ENCODE results near the gene NUAK1. TPM values are rescaled to one million over a fixed set of nuclear protein-coding genes. Genes with fewer than 3 reads are reported as not detected.
"Not testable (repeated sequence)": the region's sequence is repeated elsewhere in the genome, so short reads cannot be mapped to it uniquely, and the experiment has no call there.

Gene NUAK1
- total RNA-seq, 4 donors from 2014 or later: 18.9 to 34.5 (median 29.1) TPM

DNA sequence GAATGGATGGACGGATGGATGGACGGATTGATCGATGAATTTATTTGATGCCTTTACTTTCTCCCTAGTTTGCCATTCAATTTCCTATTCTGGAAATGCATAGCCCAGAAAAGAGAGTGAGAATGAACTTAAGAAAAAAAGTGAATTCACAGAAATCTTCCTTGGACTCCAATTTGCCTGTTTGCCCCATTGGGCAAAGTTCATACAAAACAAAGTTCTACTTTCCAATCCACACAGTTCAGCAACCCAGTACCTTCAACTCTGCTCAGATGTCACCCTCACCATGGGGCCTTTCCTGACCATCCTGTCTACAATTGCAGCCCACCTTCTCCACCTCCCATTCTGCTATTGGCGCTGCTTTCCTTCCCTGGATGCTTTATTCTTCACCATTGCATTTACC, 8.2 kb upstream of the NUAK1 start:
- in situ Hi-C loops (cut with MboI; ENCODE audit: low sequenced_read_pairs in 4 of 4): loop anchor here in 3 of 4 donors (25.0 kb wide), 2 partner anchors 335 to 735 kb away; no protein-coding TSS in a partner anchor
- peak overlapping the region; percentile 79 to 83 (median 80) for H3K27ac ChIP-seq
- intact Hi-C loops (cut with DNase I; ENCODE audit: low total_unique reads): loop anchor here (5.0 kb wide), 2 partner anchors 50 to 210 kb away; partner anchors contain the start of gene POLR3B

GRCh38 chr12:106145539-106146447, 7.0 kb upstream of the NUAK1 start:
- intact Hi-C loops (cut with DNase I; ENCODE audit: low total_unique reads): loop anchor here (5.0 kb wide), 2 partner anchors 52 to 212 kb away; partner anchors contain the start of gene POLR3B
- DNase-seq (peak; percentile 60 to 73), ATAC-seq (peak; percentile 86 to 89)
- in situ Hi-C loops (cut with MboI; ENCODE audit: low sequenced_read_pairs in 4 of 4): loop anchor here in 3 of 4 donors (25.0 kb wide), 2 partner anchors 333 to 733 kb away; no protein-coding TSS in a partner anchor
- no peak overlapping the region for H3K4me3 ChIP-seq
- TF ChIP-seq POLR2A (IDR thresholded peaks at IDR 0.05): peak; percentile 84 to 93
- TF ChIP-seq, protein P1, sequence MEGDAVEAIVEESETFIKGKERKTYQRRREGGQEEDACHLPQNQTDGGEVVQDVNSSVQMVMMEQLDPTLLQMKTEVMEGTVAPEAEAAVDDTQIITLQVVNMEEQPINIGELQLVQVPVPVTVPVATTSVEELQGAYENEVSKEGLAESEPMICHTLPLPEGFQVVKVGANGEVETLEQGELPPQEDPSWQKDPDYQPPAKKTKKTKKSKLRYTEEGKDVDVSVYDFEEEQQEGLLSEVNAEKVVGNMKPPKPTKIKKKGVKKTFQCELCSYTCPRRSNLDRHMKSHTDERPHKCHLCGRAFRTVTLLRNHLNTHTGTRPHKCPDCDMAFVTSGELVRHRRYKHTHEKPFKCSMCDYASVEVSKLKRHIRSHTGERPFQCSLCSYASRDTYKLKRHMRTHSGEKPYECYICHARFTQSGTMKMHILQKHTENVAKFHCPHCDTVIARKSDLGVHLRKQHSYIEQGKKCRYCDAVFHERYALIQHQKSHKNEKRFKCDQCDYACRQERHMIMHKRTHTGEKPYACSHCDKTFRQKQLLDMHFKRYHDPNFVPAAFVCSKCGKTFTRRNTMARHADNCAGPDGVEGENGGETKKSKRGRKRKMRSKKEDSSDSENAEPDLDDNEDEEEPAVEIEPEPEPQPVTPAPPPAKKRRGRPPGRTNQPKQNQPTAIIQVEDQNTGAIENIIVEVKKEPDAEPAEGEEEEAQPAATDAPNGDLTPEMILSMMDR (IDR thresholded peaks at IDR 0.05 in 4 of 5, conservative IDR thresholded peaks at IDR 0.05 in 1 of 5): no peak
- no peaks in the 10 kb centered on the region for H3K9me3 ChIP-seq
- H3K27ac ChIP-seq: peak overlapping the region; percentile 80 to 86 (median 82)
- no peaks in the 10 kb centered on the region for H3K36me3 ChIP-seq
- H3K27me3 ChIP-seq: no peaks in the 10 kb centered on the region
- H3K4me1 ChIP-seq: peaks cover 68 to 74% of the 10 kb centered on the region in 2 donors

More for the DNA sequence above, 8.2 kb upstream of the NUAK1 start:
- peaks cover 56 to 64% of the 10 kb centered on the region in 2 donors for H3K4me1 ChIP-seq
- no peak overlapping the region for H3K4me3 ChIP-seq
- no peak for ATAC-seq
- no peaks in the 10 kb centered on the region for H3K36me3 ChIP-seq
- no peak for DNase-seq
- H3K27me3 ChIP-seq: no peaks in the 10 kb centered on the region
- H3K9me3 ChIP-seq: no peaks in the 10 kb centered on the region
- TF ChIP-seq, protein P1 (IDR thresholded peaks at IDR 0.05 in 4 of 5, conservative IDR thresholded peaks at IDR 0.05 in 1 of 5): no peak
- TF ChIP-seq POLR2A (IDR thresholded peaks at IDR 0.05): no peak

GRCh38 chr12:106144847-106145246, 6.1 kb upstream of the NUAK1 start:
- TF ChIP-seq POLR2A (IDR thresholded peaks at IDR 0.05): no peak
- TF ChIP-seq, protein P1 (IDR thresholded peaks at IDR 0.05 in 4 of 5, conservative IDR thresholded peaks at IDR 0.05 in 1 of 5): no peak
- no peaks in the 10 kb centered on the region for H3K27me3 ChIP-seq
- no peak for DNase-seq
- H3K4me1 ChIP-seq: peaks cover 68 to 80% of the 10 kb centered on the region in 2 donors
- in situ Hi-C loops (cut with MboI; ENCODE audit: low sequenced_read_pairs in 4 of 4): loop anchor here (5.0 to 25.0 kb wide), 3 partner anchors 333 to 733 kb away; no protein-coding TSS in a partner anchor
- no peak overlapping the region for H3K4me3 ChIP-seq
- H3K27ac ChIP-seq: peak overlapping the region; percentile 80 to 86 (median 82)
- no peak for ATAC-seq
- H3K36me3 ChIP-seq: no peaks in the 10 kb centered on the region
- intact Hi-C loops (cut with DNase I; ENCODE audit: low total_unique reads): loop anchor here (5.0 kb wide), 3 partner anchors 52 to 212 kb away; partner anchors contain the start of genes POLR3B and TCP11L2
- H3K9me3 ChIP-seq: no peaks in the 10 kb centered on the region

DNA sequence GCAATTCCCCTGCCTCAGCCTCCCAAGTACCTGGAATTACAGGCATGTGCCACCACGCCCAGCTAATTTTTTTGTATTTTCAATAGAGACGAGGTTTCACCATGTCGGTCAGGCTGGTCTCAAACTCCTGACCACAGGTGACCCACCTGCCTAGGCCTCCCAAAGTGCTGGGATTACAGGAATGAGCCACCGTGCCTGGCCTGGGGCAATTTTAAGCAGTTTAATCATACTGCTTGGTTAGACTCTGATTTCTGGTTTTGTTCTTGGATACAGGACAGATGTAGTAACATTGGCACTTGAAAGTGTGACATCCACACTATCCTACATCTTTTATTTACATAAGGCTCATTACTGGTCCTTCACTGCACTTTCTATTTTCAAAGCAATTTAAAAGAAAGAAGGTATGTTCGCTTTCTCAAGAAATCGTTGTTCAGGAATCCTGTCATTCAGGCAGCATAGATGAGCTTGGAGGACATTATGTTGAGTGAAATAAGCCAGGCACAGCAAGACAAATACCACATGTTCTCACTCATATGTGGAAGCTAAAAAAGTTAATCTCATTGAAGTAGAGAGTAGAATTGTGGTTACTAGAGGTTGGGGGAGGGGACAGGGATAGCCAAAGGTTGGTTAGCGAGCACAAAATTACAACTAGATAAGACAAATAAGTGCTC, 4.0 kb upstream of the NUAK1 start:
- H3K9me3 ChIP-seq: no peaks in the 10 kb centered on the region
- peaks cover 57 to 64% of the 10 kb centered on the region in 2 donors for H3K4me1 ChIP-seq
- TF ChIP-seq, protein P1 (IDR thresholded peaks at IDR 0.05 in 4 of 5, conservative IDR thresholded peaks at IDR 0.05 in 1 of 5): no peak
- TF ChIP-seq POLR2A (IDR thresholded peaks at IDR 0.05): no peak
- H3K36me3 ChIP-seq: no peaks in the 10 kb centered on the region
- H3K27me3 ChIP-seq: no peaks in the 10 kb centered on the region
- in situ Hi-C loops (cut with MboI; ENCODE audit: low sequenced_read_pairs in 4 of 4): loop anchor here (5.0 to 25.0 kb wide), 3 partner anchors 330 to 730 kb away; no protein-coding TSS in a partner anchor
- DNase-seq (no peak), ATAC-seq (no peak)
- H3K27ac ChIP-seq: peak overlapping the region in 3 of 4 donors; percentile 36 to 99 (median 99)
- no peak overlapping the region for H3K4me3 ChIP-seq
- intact Hi-C loops (cut with DNase I; ENCODE audit: low total_unique reads): loop anchor here (5.0 kb wide), 1 partner anchor 160 kb away; the partner anchor contains the start of gene TCP11L2

- Histone ChIP-seq H3K27ac (peak overlapping the region; percentile 94 to 99 (median 99)), H3K4me1 (peaks cover 49 to 64% of the 10 kb centered on the region in 2 donors)
- intact Hi-C loops (cut with DNase I; ENCODE audit: low total_unique reads): loop anchor here (5.0 kb wide), 1 partner anchor 160 kb away; the partner anchor contains the start of gene TCP11L2
- H3K36me3 ChIP-seq, DNase-seq, H3K4me3 ChIP-seq, H3K9me3 ChIP-seq, ATAC-seq, H3K27me3 ChIP-seq: not testable (repeated sequence)
- in situ Hi-C loops (cut with MboI; ENCODE audit: low sequenced_read_pairs in 4 of 4): loop anchor here (5.0 to 25.0 kb wide), 3 partner anchors 330 to 730 kb away; no protein-coding TSS in a partner anchor
Observed at GRCh38 chr12:106141920-106142319, 3.2 kb upstream of the NUAK1 start.
